GF-D8 (cell line): ENCODE results near the gene INSRR.

ENCODE experiments used
- DNase-seq: peaks from one replicate; lab custom pipeline; 2025; lab: John Stamatoyannopoulos, UW

The INSRR gene

DNA sequence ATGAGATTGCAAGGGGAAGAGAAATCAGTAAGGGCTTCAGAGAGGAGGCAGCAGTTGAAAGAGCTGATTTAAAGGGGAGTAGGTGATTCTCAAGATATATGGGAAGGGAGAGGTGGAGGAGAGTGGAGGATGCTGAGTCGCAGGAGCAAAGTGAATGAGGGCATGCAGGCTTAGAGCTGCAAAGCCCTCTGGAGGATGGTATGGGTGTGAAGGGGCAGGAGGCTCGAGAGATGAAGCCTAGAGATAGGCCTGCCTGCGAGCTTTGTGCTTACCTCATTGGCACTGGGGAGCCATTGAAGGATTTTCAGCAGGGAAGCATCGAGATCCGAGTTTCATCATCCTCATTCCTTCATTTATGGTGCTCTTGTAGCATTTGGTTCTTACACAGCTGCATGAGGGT, 26.5 kb downstream of the INSRR start:
- no peak for DNase-seq

DNA sequence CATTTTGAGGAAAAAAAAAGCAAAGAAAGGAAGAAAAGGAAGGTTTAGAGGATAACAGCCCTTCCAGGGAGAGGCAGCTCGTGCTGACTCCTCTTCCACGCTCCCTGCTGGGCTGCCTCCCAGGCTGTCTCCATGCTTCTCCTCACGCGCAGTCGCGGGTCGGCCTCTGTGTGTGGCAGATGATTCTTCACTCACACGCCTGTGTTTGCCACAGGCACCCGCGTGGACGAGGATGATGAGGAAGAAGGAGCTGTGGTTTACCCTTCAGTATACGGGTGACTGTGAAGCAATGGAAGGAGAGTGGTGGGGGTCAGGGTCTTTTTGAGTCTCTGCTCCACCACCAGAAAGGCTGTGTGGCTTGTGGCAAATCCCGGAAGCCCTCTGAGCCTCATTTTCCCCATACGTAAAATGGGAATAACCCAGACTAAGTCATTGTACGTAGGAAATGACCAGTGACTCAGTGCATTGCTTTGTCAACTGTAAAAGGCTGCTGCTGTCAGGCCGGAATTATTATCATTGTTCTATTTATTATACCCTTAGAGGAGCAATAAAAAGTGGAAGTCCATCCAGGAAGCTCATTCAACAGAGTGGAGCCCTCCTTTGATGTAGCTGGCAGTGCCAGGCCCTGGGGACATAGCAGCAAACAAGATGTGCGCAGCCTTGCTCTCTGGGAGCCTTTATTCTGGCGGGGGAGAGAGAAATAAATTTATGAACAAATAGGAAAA, 30.4 kb downstream of the INSRR start:
- no peak for DNase-seq

DNA sequence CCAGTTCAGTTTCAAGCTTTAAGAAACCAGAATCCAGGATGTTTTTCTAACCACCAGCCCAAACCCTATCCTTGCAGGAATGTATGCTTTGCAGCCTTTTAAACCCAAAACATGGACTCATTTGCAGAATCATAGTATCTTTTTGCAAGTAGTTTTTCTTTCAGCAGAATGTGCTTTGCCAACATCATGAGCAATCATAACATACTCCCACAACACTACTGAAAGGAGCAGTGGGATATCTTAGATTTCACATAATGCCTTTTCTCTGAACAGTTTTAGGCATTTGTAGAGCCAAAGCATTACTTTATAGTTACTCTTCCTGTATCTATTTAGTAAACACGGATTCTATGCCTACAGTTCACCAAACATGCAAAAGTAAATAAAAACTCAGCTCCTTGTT, 32.3 kb downstream of the INSRR start:
- no peak for DNase-seq

DNA sequence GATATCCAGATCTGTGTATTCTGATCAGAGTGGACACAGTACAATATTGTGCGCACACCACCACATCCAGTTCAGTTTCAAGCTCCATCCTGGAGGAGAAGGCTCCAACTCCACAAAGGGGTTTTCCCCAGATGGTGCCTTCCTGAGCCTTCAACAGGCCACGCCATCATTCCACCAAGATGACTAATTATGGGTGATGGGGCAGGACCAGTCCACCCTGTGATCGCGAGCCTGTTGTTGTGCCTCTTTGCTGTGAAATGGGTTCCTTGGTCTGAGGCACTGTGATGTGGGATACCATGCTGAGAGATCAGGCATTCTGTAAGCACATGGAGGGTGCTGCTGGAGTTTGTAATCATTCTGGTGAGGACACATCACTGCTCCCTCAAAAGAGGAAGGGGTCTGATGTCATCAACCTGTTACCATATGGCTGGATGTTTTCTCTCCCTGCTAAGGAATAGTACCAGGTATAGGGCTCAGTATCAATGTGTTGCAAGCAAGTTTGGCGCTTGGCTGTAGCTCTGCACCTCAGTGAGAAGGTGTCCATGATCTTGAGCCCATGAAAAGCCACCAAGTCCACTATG, 35.6 kb downstream of the INSRR start:
- no peak for DNase-seq

DNA sequence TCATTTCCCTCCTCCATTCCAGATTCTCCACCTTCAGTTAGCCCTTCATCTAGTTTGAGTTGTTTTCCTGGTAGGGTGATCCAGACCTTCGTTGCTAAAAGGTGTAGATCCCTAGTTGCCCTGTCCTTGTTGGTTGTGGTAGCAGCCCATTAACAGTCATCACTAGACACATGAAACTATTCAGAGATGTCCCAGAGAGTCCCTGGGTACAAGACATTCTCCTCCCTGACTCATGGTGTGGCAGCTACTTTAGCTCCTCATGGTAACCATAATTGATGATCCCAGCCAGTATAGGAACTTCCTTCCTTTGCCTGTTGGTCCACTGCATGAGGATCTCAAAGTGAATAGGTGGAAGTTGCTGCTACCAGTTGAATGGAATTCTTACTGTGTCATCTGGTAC, 36.2 kb downstream of the INSRR start:
- no peak for DNase-seq

DNA sequence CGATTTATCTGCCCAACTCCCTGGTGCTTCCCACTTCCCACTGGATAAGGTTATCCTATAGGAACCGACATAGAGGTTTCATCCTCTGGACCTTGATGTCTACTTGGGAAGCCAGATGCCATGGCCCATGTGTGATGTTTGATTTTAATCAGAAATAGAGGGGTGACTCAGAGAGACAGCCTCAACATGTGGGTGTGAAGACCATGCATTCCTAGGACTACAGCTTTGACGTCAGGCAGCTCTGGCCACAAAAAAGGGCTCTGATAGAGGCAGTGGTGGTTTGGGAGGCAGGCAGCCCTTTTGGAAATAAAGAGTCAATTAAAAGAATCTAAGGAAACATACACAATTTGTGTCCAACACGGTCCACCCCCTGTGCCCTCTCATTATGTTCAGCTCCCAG, 37.1 kb downstream of the INSRR start:
- no peak for DNase-seq

DNA sequence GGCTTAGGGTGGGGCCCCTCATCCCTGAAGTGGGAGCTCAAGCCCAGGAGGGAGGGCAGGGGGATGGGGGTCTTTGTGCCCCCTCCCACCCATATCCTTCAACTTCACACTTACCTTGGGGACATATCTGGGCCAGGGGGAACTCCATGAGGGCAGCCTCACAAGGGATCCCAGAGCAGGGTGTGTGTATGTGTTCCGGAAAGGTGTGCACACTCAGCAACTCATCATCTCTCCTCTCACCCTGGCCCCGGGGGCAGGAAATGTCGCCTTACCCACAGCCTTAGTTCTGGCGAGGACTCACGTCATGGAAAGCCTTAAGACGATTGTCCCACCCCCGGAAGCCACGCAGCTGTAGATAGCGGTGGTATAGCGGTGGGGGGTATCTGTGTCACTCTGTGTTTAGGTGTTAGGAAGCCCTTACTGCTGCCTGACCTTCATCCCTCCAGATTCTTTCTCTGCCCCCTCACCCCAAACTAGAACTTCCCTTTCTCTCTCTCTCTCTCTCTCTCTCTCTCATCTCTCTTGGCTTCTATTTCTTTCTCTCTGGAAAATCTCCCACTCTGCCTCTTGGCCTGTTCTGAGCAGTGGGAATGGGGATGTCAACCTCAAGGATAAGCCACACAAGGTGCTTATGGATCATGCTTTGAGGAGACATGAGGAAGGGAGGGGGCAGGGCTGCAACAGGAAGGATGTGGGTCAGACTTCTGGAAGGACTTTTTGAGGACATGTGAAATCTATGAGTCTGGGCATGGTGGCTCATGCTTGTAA, 42.2 kb downstream of the INSRR start, which contains the start of gene SH2D2A:
TSS of gene SH2D2A (minus strand) at position 288 of the 768 bp plus-strand sequence. CDS start at position 148, 140 bp downstream.
- peak; percentile 64 for DNase-seq

DNA sequence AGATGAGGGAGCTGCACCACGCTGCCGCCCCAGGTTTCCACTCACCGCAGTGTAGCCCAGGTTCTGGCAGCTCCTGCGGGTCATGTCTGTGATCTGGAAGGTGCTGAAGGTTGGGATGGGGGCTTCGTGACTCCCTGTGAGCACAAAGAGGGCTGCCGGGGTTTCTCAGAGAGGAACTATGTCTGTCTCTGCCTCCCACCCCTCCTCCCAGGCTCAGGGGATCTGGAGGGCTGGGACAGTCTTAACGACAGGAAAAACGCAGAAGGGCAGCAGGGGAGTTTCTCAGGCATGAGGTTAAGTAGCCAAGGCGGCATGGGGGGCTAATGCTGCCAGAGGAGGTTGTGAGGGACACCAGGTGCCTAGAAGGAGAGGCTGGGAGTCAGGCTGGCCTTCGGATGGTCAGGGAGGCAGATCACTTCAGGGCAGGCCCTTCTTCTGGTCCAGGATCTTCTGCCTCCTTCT, 42.9 kb downstream of the INSRR start:
- DNase-seq, result no peak

DNA sequence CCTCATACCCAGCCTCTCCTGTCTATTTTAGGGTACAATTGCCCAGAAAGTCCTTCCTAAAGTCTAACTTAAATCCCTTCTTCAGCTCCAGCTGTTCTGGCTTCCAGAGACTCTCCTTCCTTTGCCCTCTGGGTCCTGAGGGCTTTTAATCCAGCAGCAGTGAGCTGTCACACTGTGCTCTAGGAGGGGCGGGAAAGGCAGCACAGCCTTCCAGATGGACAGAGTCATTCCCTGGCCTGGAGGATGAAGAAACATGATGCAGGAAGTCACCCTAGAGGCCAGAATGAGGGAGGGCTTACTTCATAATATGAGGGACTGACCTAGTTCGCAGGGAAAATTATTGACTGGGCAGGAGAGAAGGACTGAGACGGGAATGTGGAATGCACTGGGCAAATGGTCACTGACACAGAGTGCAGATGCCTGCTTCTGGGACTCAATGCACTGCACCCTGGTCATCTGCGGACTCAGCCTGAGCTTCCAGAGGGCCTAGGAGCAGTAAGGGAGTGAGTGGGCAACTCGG, 43.5 kb downstream of the INSRR start:
- DNase-seq, result no peak

DNA sequence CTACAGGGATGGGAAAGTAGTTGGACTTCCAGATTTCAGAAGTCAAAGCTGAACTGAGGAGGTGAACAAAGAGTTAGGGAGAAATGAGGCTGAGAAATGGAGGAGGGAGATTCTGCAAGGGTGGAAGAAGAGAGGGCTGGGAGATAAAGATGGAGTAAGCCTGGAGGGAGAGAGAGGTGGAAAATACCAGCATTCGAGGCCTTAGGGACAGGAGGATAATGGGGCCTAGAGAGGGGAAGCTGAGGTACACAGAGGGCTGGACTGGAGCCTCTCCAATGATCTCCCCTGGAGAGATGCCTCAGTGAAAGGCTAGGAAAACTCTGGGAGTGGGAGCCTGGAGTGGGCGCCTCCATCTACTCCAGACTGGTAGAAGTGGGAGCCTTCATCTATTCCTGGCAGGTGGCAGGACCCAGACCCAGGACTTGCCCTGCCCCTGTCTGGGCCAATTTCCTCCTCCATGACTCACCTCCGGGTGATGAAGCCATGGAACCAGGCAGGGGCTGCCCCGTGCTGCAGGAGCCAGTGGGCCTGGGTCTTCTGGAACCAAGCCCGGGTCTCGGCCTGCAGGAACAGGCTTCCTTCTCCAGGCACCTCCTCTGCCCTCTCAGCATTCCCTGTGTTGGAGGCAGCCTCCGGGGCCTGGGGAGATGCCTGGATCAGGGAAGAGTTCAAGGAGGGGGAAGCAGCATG, 44.2 kb downstream of the INSRR start:
- DNase-seq, result no peak

DNA sequence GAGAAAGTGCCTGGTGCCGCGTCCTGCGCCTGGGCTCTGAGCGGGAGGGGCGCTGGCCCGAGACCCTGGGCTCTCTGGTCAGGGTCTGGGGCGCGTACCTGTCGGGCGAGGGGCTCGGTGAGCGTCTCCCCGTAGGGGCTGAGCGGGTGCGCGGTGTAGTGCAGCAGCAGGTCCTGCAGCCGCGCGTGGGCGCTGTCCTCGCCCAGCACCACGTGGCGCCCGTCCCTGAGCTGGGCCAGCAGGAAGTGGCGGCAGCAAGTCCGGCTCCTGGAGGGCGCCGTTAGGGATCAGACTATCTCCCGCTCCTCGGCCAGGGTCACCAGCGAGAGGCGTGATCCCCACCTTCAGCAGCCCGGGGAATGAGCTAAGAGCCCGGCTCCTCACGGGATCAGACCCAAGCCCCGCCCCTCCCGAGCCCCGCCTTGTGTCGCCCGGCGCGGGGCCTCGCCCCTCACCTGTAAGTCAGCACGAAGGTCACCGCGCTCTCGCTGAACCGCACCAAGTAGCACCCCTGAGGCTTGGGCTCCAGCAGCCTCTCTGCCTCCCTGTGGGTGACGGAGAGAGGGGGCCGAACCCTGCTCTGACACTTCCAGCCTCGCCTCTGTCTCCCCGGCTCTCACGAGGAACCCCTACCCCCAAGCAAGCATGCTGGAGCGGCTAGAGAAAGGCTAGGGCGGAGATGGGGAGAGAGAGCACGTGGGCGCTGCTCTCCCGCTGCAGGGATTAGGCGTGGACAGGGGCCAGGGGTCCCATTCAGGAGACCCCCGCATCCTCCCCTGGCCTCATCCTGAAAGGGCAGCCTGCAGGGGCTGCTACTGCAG, 45.0 kb downstream of the INSRR start:
- DNase-seq, result no peak

DNA sequence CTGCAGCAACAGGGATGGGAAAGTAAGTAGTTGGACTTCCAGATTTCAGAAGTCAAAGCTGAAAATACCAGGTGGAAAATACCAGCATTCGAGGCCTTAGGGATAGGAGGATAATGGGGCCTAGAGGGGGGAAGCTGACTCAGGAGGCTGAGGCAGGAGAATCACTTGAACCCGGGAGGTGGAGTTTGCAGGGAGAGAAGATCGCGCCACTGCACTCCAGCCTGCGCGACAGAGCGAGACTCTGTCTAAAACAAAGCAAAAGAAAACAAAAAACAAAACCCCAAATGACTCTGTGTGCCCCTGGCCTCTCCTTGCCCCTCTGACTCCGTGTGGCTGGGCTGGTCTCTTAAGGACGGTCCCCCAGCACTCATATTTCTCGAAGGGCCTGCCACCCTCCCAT, 45.6 kb downstream of the INSRR start:
- no peak for DNase-seq

DNA sequence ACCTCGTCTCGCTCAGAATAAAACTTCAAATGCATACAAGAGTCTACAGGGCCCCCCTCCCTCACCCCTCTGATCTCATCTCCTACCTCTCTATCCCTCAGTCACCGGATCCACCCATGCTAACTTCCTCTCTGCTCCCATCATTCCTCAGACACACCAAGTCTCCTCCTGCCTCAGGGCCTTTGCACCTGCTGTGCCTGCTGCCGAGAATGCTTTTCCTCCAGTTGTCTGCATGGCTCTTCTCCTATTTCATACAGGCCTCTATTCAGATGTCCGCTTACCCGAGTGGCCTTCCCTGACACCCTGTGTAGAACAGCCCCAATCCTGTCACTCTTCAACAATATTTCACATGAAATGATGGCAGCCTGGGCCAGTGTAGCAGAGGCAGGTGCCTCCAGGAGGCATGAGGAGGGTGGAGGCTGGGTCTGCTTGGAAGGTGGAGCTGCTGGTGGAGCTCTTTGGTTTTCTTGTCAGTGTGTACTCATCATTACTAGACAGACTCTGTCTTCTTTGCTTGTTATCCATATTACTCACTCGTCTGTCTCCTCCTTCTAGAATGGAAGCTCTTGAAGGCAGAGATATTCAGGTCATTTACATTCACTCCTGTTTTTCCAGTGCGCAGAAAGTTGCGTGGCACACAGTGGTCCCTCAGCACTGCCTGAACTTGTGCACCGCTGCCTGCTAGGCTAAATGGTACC, 46.5 kb downstream of the INSRR start:
- DNase-seq, result no peak

DNA sequence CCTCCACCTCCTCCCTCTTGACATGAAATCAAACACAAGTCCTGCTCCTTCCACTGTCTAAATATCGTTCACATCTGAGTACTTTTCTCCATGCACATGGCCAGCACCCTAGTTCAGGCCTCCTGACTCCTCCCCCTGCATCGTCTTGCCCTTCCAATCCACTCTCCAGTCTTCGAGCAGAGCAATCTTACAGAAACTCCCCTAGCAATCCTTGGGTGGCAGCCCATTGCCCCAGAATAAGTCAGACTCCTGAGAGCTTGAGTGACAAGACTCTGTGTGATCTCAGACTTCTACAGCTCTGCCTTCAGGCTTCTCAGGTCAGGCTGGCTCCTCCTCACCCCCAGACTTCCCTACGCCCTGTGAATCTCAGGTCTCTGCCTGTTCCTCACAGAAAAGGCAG, 47.7 kb downstream of the INSRR start:
- DNase-seq, result no peak

DNA sequence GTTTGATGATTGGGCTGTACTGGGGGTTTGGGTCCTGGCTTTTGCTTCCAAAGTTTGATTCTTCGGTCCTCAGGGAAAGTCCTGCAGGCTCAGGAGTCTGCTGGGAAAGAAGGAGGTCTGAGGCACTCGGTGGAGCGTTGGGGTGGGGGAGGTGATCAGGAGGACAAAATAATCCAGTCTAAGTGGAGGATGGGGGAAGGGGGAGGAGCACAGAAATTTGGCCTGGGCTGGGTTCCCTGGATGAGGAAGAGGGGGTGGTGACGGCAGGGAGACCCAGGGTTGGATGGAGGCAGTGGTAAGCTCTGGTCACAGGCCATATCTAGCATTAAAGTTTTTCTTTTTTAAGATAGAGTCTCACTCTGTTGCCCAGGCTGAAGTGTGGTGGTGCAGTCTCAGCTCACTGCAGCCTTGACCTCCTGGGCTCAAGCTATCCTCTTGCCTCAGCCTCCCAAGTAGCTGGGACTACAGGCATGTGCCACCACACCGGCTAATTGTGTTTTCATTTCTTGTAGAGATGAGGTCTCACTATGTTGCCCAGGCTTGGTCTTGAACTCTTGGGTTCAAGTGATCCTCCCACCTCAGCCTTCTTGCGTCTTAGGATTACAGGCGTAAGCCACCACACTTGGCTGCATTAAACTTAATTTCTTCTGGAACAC, 49.1 kb downstream of the INSRR start:
- DNase-seq, result no peak

DNA sequence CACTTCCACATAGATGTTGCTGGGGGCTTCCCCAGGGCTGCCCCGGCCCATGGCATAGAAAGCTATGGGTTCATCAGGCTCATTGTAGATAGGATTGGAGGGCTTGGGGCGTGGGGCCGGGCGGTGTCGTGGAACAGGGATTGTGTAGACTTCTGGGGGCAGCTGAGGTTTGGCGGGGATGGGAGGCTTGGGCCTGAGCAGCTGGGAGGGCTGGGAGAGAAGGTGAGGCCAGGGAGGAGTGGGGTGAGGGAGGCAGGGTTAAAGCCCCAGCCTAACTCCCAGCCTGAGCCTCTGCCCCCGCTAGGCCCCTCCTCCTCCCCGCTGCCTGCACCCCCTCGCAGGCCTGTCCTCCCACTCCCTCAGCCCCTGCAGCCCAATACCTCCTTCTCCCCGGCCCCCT, 49.6 kb downstream of the INSRR start:
- DNase-seq, result no peak

DNA sequence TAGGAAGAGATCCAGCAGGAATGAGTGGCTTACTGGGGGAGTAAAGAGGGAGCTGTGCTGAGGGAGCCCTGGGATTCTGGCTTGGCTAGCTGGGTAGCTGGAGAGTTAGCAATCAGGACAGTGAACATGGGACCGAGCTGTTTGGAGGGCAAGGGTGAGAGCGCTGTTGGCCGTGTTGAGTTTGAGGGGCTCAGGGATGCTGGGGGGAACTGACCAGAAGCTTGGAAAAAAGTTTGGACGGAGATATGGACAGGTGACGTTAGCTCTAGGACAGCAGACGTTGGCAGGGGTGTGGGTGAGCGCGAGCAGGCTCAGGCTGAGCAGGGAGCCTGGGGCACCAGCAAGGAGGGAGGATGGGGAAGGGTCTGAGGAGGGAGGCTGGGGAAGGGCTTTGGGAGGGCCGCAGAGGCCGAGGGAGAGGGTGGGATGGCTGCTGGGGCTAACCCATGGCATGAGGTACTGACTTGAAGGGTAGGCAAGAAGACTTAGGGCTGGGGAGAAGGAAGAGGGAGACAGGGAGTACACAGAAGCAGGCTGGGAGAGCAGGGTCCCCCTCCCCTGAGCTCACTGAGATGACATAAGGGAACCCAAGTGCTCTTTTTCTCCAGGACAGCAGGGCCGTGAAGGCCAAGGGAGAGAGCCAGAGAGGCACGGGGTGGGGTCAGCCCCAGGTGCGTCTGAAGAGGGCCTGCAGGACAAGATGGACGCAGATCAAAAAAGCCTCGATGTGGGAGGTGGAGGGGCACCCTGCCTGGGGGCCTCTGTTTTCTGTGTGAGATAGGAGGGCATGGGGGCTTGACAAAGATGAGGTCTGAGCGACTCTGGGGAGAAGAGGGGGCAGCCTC, 50.5 kb downstream of the INSRR start:
- no peak for DNase-seq

DNA sequence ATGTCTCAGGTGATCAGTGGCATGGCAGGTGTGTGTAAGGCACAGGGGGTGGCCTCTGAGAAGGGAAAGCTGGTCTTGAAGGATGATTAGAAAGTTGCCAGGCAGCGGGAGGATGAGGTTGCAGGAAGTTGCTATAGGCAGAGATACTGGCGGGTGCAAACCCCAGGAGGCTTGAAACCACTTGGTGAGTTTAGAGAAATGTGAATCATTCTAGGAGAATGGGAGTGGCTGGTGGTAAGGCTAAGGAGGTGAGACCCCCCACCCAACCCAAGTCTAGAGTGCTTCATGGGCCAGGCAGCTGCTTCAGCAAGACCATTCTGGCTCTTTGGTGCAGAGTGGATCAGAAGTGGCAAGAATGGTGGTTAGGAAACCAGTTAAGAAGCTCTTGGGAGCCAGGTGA, 51.3 kb downstream of the INSRR start:
- no peak for DNase-seq
